ENCODE measurements around the gene ACLY.

ACLY gene

DNA sequence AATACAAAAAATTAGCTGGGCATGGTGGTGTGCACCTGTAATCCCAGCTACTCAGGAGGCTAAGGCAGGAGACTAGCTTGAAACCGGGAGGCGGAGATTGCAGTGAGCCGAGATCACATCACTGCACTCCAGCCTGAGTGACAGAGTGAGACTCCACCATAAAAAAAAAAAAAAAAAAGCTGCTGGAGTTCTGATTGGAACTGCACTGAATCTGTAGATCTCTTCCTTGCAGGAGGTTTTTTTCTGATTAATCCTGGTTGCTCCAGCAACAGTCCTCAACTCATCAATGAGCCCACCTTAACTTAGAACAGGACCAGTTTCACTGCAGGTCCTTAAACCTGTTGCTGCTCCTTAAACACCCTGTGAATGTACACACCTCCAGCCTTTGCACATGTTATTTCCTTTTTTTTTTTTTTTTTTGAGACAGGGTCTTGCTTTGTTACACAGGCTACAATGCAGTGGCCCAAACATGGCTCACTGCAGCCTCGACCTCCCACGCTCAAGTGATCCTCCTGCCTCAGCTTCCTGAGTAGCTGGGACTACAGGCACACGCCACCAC, 10.0 kb upstream of the ACLY start:
- Mint-ChIP-seq H3K27me3 (ENCODE audit: low read depth) (no peaks in the 10 kb centered on the region), H3K4me3 (peak overlapping the region in 2 of 3 experiments; percentile 88 to 91)

DNA sequence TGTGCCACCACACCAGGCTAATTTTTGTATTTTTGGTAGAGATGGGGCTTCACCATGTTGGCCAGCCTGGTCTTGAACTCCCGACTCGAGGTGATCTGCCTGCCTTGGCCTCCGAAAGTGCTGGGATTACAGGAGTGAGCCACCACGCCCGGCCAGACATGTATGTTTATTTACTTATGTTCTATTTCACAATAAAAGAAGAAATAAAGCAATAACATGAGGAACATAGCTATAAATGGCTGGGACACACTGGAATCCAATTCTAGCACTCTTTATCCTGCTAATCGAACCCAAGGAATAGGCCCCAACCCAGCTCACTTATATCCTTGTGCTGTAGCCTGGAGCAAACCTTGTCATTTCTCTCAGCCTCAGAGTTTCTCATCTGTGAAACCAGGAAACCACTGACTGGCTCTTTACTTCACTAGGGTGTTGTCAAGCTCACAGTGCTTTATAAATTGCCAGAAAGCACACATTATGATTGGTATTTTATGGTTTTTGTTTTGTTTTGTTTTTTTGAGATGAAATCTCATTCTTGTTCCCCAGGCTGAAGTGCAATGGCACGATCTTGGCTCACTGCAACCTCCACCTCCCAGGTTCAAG, 7.3 kb upstream of the ACLY start:
- Mint-ChIP-seq H3K36me3 (ENCODE audit: low read depth) (no peaks in the 10 kb centered on the region), H3K27ac (no peak overlapping the region), H3K27me3 (ENCODE audit: low read depth) (no peaks in the 10 kb centered on the region), H3K4me3 (no peak overlapping the region), H3K9me3 (no peaks in the 10 kb centered on the region), H3K4me1 (peaks cover 14% of the 10 kb centered on the region)
- TF ChIP-seq, protein P1, sequence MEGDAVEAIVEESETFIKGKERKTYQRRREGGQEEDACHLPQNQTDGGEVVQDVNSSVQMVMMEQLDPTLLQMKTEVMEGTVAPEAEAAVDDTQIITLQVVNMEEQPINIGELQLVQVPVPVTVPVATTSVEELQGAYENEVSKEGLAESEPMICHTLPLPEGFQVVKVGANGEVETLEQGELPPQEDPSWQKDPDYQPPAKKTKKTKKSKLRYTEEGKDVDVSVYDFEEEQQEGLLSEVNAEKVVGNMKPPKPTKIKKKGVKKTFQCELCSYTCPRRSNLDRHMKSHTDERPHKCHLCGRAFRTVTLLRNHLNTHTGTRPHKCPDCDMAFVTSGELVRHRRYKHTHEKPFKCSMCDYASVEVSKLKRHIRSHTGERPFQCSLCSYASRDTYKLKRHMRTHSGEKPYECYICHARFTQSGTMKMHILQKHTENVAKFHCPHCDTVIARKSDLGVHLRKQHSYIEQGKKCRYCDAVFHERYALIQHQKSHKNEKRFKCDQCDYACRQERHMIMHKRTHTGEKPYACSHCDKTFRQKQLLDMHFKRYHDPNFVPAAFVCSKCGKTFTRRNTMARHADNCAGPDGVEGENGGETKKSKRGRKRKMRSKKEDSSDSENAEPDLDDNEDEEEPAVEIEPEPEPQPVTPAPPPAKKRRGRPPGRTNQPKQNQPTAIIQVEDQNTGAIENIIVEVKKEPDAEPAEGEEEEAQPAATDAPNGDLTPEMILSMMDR (IDR thresholded peaks at IDR 0.05; ENCODE audit: unreplicated experiment in 3 of 3): no peak

More for the DNA sequence above, 10.0 kb upstream of the ACLY start:
- peak overlapping the region in 1 of 3 experiments; percentile 85 for H3K27ac Mint-ChIP-seq
- TF ChIP-seq, protein P1 (IDR thresholded peaks at IDR 0.05; ENCODE audit: unreplicated experiment in 3 of 3): no peak
- H3K4me1 Mint-ChIP-seq: peaks cover 14% of the 10 kb centered on the region
- H3K9me3 Mint-ChIP-seq: no peaks in the 10 kb centered on the region
- H3K36me3 Mint-ChIP-seq (ENCODE audit: low read depth): no peaks in the 10 kb centered on the region

DNA sequence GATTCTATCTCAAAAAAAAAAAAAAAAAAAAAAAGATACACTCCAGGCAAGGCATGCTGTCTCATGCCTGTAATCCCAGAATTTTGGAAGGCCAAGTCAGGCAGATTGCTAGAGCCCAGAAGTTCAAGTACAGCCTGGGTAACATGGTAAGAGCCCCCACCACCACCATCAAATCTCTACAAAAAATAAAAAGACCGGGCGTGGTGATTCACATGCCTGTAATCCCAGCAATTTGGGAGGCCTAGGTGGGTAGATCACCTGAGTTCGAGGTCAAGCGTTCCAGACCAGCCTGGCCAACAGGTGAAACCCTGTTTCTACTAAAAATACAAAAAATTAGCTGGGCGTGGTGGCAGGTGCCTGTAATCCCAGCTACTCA, 1.8 kb upstream of the ACLY start:
- no peak overlapping the region for H3K27ac Mint-ChIP-seq
- H3K27me3 Mint-ChIP-seq (ENCODE audit: low read depth): no peaks in the 10 kb centered on the region
- peaks cover 4% of the 10 kb centered on the region for H3K36me3 Mint-ChIP-seq (ENCODE audit: low read depth)
- no peaks in the 10 kb centered on the region for H3K9me3 Mint-ChIP-seq
- no peak overlapping the region for H3K4me3 Mint-ChIP-seq
- peaks cover 28% of the 10 kb centered on the region for H3K4me1 Mint-ChIP-seq
- TF ChIP-seq, protein P1 (IDR thresholded peaks at IDR 0.05; ENCODE audit: unreplicated experiment in 3 of 3): no peak

DNA sequence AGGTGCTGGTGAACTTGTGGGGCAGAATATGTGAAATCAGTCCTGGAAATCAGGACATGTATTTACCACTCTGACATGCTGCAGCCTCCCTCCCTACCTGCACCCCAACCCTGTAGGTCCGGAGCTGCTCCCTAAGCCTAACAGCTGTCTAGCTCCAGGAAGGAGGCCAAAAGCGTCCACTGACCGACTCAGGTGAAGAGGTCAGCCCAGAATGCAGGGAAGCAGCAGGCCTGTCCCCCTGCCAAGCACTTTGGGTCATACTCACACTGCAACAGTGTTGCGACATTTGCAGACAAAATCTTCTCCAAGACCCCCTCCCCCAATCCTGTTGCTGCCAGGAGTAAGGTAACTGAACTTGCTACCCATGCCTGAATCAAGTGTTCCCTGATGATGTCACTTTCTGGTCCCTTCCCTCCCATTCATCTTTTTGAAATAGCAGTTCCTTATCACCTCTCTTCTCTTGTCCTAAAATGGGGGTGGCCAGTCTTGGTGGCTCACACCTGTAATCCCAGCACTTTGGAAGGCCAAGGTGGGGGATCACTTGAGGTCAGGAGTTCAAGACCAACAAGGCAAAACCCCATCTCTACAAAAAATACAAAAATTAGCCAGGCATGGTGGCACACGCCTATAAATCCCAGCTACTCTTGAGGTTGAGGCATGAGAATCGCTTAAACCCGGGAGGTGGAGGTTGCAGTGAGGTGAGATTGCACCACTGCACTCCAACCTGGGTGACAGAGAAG, 1.3 kb upstream of the ACLY start:
- peaks cover 33% of the 10 kb centered on the region for H3K4me1 Mint-ChIP-seq
- TF ChIP-seq, protein P1 (IDR thresholded peaks at IDR 0.05; ENCODE audit: unreplicated experiment in 3 of 3): no peak
- H3K9me3 Mint-ChIP-seq: no peaks in the 10 kb centered on the region
- H3K36me3 Mint-ChIP-seq (ENCODE audit: low read depth): peaks cover 4% of the 10 kb centered on the region
- peak overlapping the region; percentile 92 to 96 (median 95) for H3K4me3 Mint-ChIP-seq
- peak overlapping the region; percentile 48 to 92 (median 88) for H3K27ac Mint-ChIP-seq
- no peaks in the 10 kb centered on the region for H3K27me3 Mint-ChIP-seq (ENCODE audit: low read depth)

DNA sequence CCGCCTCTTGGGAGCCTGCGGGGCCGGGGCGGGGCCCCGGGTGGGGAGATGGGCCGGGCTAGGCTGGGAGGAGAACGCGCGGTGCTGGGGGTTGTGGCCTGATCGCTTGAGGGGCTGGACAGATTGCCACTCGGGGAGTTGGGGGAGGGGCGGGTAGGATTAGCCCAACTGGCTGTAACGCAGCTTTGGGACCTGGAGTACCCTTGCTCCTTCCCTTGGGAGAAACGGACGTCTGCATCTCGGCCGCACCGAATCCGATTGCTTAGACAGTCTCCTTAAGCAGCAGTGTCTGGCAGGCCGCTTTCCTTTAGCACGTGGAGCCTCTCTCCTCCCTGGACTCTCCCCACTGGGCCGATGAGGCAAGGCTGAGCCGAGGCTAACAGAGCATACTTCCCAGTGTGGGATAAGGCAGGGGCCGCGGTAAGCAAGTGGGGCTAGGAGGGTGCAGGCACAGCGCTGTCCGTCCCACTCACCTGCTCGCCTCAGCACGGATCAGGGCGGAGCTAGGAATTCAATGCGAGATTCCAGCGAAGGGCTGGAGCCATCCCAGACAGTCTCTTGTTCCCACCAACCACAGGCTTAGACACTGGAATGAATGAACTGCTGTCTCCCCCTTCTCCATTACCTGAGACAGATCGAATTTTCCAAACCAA, 540 bp upstream of the ACLY start:
- H3K36me3 Mint-ChIP-seq (ENCODE audit: low read depth): peaks cover 4% of the 10 kb centered on the region
- H3K4me3 Mint-ChIP-seq: peak overlapping the region; percentile 92 to 96 (median 95)
- H3K9me3 Mint-ChIP-seq: no peaks in the 10 kb centered on the region
- peak overlapping the region; percentile 48 to 92 (median 88) for H3K27ac Mint-ChIP-seq
- peaks cover 41% of the 10 kb centered on the region for H3K4me1 Mint-ChIP-seq
- TF ChIP-seq, protein P1 (IDR thresholded peaks at IDR 0.05; ENCODE audit: unreplicated experiment in 3 of 3): no peak
- no peaks in the 10 kb centered on the region for H3K27me3 Mint-ChIP-seq (ENCODE audit: low read depth)
